Nephron progenitor cell (in vitro differentiated cells): Measurements from ENCODE around the gene HK3.
A peak's percentile ranks its signal among the peaks of the same experiment; 100 is the strongest.

ENCODE experiments used
- DNase-seq: peaks from one replicate; pipeline ENCODE4 v3.0.0; 2021
- H3K27ac Mint-ChIP-seq: 2 replicates; pipeline ENCODE4 v1.8.0; 2021; ENCODE audit warnings: mild to moderate bottlenecking, moderate library complexity, mixed read lengths
- H3K27me3 Mint-ChIP-seq: 2 replicates; pipeline ENCODE4 v1.8.0; 2021; ENCODE audit warnings: mild to moderate bottlenecking, low read depth, mixed read lengths; ENCODE audit not compliant: poor library complexity
- H3K36me3 Mint-ChIP-seq: 2 replicates; pipeline ENCODE4 v1.8.0; 2021; ENCODE audit warnings: low read depth, mixed read lengths
- H3K4me1 Mint-ChIP-seq: 2 replicates; pipeline ENCODE4 v1.8.0; 2021; ENCODE audit warnings: mixed read lengths
- H3K4me3 Mint-ChIP-seq: 2 replicates; pipeline ENCODE4 v1.8.0; 2021; ENCODE audit warnings: mild to moderate bottlenecking, moderate library complexity, mixed read lengths
- H3K9me3 Mint-ChIP-seq: 2 replicates; pipeline ENCODE4 v1.8.0; 2021; ENCODE audit warnings: mild to moderate bottlenecking, moderate library complexity, mixed read lengths
- TF ChIP-seq, protein P1 (sequence below): fragments of 200-600 bp; sonication (generic); IDR thresholded peaks from 2 replicates; pipeline ENCODE4 v1.5.0; 2021; ENCODE audit warnings: antibody characterized with exemption

The HK3 gene

GRCh38 chr5:176883700-176884570, 15.2 kb downstream of the HK3 start:
- Mint-ChIP-seq H3K4me1 (peaks cover 10% of the 10 kb centered on the region), H3K4me3 (no peak overlapping the region), H3K27ac (no peak overlapping the region), H3K36me3 (no peaks in the 10 kb centered on the region), H3K9me3 (no peaks in the 10 kb centered on the region), H3K27me3 (peaks cover 8% of the 10 kb centered on the region)
- no peak for DNase-seq
- TF ChIP-seq, protein P1, sequence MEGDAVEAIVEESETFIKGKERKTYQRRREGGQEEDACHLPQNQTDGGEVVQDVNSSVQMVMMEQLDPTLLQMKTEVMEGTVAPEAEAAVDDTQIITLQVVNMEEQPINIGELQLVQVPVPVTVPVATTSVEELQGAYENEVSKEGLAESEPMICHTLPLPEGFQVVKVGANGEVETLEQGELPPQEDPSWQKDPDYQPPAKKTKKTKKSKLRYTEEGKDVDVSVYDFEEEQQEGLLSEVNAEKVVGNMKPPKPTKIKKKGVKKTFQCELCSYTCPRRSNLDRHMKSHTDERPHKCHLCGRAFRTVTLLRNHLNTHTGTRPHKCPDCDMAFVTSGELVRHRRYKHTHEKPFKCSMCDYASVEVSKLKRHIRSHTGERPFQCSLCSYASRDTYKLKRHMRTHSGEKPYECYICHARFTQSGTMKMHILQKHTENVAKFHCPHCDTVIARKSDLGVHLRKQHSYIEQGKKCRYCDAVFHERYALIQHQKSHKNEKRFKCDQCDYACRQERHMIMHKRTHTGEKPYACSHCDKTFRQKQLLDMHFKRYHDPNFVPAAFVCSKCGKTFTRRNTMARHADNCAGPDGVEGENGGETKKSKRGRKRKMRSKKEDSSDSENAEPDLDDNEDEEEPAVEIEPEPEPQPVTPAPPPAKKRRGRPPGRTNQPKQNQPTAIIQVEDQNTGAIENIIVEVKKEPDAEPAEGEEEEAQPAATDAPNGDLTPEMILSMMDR: no peak

DNA sequence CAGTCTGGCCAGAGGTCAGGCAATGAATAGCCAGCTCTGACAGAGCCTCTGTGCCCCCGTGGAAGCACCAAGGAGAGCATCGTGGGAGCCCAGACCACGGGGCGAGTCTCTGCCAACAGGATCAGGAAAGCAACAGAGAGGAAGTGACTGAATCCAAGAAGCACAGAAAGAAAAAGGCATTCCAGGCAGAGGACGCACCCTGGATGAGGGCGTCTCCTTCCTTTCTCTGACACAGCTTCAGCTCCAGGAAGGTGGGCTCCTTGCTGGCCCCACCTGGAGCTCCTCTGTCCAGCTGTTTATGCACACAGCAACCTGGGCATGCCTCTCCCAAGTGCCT, 16.6 kb downstream of the HK3 start:
- no peak for DNase-seq
- H3K36me3 Mint-ChIP-seq: no peaks in the 10 kb centered on the region
- H3K4me3 Mint-ChIP-seq: no peak overlapping the region
- H3K4me1 Mint-ChIP-seq: peaks cover 10% of the 10 kb centered on the region
- TF ChIP-seq, protein P1: no peak
- H3K9me3 Mint-ChIP-seq: no peaks in the 10 kb centered on the region
- H3K27ac Mint-ChIP-seq: peak overlapping the region; percentile 37
- H3K27me3 Mint-ChIP-seq: peaks cover 6% of the 10 kb centered on the region

- Mint-ChIP-seq H3K4me1 (peaks cover 10% of the 10 kb centered on the region), H3K9me3 (no peaks in the 10 kb centered on the region), H3K27me3 (peaks cover 6% of the 10 kb centered on the region), H3K4me3 (no peak overlapping the region), H3K36me3 (no peaks in the 10 kb centered on the region), H3K27ac (peak overlapping the region; percentile 37)
- no peak for DNase-seq
- TF ChIP-seq, protein P1: no peak
Observed at GRCh38 chr5:176881816-176882566, 17.2 kb downstream of the HK3 start.

DNA sequence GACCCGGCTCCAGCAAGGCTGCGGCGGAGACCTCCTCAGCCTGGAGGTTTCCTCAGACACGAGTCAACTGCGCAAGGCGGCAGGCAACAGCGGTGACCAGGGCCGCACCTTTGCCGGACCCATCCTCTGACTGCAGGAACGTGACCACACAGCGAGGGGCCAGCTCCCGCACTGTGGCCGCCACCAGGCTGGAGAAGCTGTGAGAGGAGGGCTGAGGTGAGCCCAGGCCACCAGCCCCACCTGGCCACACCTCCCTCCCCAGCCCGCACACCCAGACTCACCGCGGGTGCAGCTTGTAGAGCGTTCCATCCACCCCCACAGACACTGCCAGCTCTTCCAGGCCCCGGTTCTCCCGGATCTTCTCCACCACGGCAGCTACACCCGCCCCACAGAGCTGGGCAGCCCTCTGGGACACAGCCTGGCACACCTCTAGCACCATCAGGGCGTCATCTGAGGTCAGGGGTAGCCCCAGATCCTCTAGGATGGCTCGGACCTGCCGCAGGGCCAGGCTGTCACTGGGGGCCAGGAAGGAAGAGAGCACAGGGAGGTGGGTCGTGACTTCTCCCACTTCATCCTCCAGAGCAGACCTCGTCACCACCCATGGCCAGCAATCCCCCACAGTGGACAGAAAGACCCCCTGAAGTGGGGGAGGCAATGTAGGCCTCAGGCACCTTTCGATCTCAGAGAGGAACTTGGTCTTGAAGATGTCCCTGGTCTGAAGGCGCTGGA, 18.0 kb downstream of the HK3 start:
- Mint-ChIP-seq H3K4me1 (peaks cover 13% of the 10 kb centered on the region), H3K36me3 (no peaks in the 10 kb centered on the region), H3K4me3 (no peak overlapping the region), H3K27me3 (peaks cover 4% of the 10 kb centered on the region), H3K27ac (no peak overlapping the region), H3K9me3 (no peaks in the 10 kb centered on the region)
- TF ChIP-seq, protein P1: no peak
- DNase-seq: no peak

DNA sequence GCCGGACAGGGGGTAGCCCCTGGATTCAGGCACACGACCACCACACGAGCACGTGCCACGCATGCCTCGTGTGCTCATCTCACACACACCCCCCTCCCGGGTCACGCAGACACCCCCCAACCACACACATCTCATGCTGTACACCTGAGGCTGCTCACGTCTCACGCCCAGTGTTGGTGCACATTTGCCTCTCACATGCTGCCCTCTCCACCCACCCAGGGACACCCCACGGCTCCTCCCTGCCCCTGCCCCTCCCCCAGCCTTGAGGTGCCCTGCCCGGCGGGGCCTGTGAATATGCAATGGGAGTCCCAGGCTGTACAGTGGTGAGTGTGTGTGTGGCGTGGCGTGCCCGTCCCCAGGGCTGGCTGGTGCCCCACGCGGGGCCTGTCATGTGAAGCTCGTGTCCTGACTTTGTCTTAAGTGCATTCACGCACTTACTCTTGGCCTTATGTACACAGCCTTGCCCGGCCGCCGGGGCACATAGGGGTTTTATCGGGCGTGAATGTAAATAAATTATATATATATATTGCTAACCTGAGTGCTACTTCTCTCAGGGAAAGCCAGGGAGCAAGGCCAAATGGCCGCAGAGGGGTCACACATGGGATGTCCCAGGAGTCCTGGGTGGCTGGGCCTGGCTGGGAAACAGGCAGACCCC, 18.7 kb downstream of the HK3 start:
- TF ChIP-seq, protein P1: no peak
- no peaks in the 10 kb centered on the region for H3K9me3 Mint-ChIP-seq
- no peaks in the 10 kb centered on the region for H3K36me3 Mint-ChIP-seq
- no peak for DNase-seq
- no peak overlapping the region for H3K27ac Mint-ChIP-seq
- H3K4me3 Mint-ChIP-seq: no peak overlapping the region
- peaks cover 11% of the 10 kb centered on the region for H3K27me3 Mint-ChIP-seq
- H3K4me1 Mint-ChIP-seq: peaks cover 20% of the 10 kb centered on the region
